ENCODE results near the gene PPIL4.
A peak's percentile ranks its signal among the peaks of the same experiment; 100 is the strongest.

PPIL4 gene, protein sequence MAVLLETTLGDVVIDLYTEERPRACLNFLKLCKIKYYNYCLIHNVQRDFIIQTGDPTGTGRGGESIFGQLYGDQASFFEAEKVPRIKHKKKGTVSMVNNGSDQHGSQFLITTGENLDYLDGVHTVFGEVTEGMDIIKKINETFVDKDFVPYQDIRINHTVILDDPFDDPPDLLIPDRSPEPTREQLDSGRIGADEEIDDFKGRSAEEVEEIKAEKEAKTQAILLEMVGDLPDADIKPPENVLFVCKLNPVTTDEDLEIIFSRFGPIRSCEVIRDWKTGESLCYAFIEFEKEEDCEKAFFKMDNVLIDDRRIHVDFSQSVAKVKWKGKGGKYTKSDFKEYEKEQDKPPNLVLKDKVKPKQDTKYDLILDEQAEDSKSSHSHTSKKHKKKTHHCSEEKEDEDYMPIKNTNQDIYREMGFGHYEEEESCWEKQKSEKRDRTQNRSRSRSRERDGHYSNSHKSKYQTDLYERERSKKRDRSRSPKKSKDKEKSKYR

GRCh38 chr6:149545754-149546471 is at the start of gene PPIL4:
Gene PPIL4 (minus strand): TSS chr6:149546043. CDS start chr6:149546005, 38 bp downstream.
- DNase-seq: peak; percentile 90

DNA sequence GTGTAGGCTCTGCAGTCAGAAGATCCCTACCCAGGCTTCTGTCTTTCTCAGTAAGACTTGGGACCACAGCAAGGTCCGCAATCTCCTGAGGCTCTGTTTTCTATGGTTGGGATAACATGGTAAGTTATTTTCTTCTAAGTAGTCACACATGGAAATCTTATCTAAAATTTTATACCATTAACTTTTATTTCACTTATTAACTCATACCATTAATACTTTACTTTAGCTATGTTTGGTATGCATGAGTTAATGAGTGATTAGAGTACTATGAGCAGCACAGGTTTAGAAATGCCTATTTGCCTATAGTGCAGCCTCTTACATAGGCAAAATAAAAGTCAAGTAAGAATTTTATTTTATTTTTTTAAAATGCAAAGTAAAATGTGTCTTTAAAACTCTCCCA is 47.6 kb upstream of the PPIL4 start:
- DNase-seq: no peak

GRCh38 chr6:149592983-149593382 is 47.1 kb upstream of the PPIL4 start:
- DNase-seq: no peak

GRCh38 chr6:149586149-149586548 is 40.3 kb upstream of the PPIL4 start:
- DNase-seq: no peak

GRCh38 chr6:149581349-149581748 is 35.5 kb upstream of the PPIL4 start:
- no peak for DNase-seq

- no peak for DNase-seq
Observed at GRCh38 chr6:149580880-149581279, 35.0 kb upstream of the PPIL4 start.

DNA sequence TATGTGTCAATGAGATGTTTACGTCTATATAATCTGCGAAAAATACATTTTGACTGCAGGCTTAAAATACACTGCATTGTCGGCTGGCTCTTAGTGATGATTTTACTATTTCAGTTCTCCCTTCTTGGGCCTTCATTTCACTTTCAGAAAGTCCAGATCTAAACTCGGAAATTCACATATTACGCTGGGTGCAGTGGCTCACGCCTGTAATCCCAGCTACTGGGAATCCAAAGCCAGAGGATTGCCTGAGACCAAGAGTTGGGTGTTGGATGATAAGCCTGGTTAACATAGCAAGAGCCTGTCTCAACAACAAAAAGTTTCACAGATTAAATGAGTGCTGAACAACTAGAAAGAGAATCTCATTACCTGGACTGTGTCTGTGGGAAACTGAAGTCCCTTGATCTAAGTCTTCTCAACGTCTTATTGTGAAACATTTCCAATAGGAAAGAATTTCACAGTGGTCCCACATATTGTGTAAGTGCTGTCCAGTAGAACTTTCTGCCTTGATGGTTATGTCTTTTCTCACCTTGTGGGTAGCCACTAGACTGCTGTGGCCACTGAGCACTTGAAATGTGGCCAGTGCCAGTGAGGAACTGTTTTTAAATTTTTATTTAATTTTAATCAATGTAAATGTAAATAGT is 22.2 kb upstream of the PPIL4 start:
- DNase-seq: no peak

DNA sequence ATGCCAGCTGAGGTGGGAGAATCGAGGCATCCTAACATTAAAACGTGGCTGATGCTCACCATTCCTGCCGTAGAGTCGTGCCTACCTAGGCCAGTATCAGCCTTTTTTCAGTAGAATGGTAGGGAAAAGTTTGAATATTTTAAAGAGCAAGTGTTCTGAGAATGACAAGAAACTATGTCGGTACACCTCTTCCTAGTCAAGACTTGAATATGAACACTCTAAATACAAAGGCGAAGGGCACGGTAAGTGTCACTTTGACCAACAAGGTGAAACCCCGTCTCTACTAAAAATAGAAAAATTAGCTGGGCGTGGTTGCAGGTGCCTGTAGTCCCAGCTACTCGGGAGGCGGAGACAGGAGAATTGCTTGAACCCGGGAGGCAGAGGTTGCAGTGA is 21.3 kb upstream of the PPIL4 start:
- DNase-seq: no peak

DNA sequence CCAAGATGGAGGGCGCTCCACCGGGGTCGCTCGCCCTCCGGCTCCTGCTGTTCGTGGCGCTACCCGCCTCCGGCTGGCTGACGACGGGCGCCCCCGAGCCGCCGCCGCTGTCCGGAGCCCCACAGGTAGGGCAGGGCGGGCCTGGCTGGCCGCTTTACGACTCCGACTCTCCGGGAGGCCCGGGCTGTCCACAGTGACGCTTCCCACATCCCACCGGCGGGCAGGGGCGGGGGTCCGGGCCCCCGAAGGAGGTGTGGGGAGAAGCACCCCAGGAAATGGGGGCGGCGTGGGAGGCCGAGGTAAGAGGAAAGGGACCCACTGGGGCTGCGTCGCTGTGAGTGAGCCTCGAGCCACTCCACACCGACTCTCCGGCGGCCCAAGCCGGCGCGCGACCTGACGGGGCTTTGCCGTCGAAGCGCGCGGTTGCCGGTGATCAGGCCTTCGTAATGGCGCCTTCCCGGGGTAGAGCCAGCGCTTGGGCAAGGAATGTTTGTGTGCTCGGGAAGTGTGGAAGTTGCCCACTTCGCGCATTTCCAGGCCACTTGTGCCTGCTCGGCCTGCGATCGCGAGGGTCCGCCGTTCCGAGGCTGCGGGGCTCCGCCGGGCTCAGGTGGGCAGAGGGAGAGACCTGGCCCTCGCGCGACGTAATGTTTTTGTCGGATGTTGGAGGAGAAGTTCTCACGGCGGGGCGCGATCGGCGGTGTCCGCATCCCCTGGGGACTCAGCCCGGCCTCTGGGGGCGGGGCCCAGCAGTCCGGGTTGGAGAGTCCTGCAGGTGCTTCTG is 20.8 kb upstream of the PPIL4 start:
- DNase-seq: peak; percentile 1

DNA sequence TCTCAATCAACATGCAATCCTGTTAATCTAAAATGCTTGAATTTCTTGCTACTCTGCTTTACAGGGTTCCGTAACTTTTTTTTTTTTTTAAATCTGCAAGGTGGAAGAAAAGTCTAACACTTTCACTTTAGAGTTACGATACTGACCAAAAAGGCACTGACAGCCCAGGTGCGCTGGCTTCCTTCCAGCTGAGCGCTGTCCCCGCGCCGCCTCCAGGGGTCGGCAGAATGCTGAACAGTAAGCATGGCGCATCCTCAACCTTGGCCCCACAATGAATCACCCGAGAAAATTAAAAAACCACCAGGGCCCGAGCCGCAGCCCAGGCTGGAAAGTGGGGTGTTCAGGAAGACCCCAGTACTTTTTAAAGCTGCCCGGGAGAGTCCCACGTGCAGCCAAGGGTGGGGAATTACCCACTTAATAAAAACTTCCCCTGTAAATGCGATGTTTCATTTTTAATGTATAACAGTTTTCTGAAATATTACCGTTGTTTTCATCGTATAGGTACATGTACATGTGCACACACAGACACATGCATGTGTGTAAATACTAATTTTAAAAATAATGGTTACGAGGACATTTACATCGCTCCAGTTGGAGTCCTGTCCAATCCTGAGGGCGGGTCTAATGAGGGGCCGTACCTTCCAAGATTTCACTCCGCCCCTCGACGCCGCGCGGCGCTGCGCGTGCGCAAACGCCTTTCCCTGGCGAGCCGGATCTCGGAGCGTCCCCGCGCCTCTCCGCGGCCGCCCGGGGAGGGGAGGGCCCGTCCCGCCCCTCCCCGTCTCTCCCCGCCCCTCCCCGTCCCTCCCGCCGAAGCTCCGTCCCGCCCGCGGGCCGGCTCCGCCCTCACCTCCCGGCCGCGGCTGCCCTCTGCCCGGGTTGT is 19.9 kb upstream of the PPIL4 start, which contains the start of gene GINM1:
Gene GINM1 (plus strand): TSS at position 849 of the 883 bp plus-strand sequence. CDS start 40 bp downstream, outside the sequence.
- peak; percentile 87 for DNase-seq

DNA sequence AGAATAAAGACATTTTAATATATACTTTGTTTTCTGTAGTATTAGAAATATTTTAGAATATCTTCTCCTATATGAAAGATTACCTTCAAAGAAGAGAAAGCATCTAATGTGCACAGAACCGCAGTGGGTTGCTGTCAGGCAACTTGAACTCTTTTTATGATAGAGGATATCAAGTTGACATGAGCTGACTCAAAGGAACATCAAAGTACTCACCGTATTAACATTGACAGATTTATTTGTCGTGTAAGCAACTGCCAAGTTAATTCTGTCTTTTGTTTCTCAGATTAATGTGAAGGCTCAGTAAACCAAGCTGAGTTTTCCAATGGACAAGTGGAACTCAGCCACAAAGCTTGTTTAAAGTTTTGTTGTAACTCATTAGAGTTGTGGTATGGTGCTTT is 18.1 kb upstream of the PPIL4 start:
- no peak for DNase-seq

DNA sequence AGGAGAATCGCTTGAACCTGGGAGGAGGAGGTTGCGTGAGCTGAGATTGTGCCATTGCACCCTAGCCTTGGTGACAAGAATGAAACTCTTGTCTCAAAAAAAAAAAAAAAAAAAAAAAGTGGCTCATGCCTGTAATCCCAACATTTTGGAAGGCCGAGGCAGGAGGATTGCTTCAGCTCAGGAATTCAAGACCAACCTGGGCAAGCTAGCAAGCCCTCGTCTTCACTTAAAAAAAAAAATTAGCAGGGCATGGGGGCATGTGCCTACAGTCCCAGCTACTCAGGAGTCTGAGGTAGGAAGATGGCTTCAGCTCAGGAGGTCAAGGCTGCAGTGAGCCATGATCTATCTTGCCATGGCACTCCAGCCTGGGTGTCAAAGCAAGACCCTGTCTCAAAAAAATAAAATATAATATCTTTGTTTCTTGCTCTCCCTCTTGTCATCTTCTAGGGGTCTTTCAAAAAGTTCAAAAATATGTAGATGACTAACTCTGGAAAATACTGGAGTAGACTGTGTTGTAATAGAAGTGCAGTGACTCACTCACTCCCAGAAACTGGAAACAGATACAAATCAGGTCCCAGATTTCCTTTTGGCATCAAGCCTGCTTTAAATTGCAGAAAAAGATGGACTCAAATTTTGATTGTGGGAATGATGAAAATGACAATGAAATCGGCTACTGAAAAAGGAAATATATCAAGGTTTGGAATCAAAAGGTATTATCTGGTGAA is 17.5 kb upstream of the PPIL4 start:
- DNase-seq: peak; percentile 52

DNA sequence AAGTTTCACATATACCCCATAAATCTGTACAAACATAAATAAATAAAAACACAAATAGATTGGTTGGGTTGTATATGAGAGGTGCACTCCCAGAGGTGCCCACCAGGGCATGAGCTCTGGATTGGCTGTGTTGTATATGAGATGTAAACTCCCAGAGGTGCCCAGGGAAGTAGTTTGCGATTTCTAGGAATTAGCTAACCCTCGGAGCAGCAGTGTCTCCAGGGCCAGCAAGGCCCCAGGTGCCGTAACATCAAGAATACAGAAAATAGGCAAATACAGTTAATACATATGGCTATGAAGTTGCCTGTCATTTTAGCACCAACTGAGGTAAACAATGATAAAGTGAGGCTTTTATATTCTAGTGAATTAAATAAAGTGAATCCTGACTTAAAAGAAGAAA is 14.9 kb upstream of the PPIL4 start:
- DNase-seq: no peak

DNA sequence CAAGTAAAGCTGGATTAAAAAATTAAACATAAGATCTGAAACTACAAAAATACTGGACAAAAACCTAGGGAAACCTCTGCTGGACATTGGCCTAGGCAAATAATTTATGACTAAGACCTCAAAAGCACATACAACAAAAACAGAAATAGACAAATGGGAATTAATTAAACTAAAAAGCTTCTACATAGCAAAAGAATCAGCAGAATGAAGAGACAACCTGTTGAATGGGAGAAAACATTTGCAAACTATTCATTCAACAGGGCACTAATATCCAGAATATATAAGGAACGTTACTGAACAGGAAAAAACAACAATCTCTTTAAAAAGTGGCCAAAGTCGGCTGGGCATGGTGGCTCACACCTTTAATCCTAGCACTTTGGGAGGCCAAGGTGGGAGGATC is 13.5 kb upstream of the PPIL4 start:
- DNase-seq: no peak

DNA sequence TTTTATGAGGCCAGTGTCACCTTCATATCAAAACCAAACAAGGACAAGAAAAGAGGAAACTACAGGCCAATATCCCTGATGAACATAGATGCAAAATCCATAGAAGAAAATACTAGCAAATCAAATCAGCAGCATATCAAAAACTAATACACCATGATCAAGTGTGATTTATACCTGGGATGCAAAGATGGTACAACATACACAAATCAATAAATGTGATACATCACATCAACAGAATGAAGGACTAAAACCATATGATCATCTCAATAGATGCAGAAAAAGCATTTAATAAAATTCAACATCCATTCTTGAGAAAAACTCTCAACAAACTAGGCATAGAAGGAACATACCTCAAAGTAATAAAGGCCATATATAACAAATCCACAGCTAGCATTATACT is 12.2 kb upstream of the PPIL4 start:
- no peak for DNase-seq

DNA sequence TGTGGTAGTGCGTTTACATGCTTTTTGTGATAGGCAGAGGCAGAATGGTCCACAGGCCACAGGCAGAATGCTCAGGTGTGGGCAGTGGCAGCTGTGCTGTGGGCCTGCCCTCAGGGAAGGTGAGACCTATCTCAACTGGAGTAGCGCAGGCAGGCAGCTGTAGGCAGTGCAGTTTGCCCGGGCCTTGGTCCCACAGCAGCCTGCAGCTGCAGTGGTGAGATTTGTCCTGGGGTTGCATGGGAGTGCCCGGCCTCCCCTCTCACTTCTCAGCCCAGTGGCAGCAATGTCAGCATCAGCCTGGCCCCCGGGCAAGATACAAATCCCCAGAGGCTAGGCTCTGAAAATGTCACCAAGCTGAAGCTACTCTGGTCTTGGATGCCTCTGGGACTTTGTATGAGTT is 6.1 kb upstream of the PPIL4 start:
- no peak for DNase-seq

DNA sequence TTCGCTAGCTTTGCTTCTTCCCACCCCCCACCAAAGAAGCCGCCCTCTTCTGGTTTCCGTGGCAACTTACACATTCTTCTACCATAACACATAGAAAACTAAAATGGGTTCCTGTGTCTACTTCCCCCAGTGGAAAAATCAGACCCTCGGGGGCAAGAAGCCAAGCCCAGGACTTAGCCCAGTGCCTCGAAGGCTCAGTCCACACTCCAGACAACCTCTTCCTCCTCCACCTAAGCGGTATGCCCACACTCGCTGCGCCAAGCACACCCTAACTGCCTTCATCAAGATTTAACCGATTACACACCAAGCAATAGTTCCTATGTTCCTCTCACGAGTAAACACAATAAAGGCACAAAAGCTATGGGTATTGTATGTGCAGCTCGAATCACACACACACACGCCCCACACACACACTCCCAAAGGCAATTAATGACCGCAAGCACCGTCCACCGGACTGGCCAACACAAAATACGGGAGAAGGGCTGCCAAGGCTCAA is 537 bp downstream of the PPIL4 start:
- peak; percentile 52 for DNase-seq

DNA sequence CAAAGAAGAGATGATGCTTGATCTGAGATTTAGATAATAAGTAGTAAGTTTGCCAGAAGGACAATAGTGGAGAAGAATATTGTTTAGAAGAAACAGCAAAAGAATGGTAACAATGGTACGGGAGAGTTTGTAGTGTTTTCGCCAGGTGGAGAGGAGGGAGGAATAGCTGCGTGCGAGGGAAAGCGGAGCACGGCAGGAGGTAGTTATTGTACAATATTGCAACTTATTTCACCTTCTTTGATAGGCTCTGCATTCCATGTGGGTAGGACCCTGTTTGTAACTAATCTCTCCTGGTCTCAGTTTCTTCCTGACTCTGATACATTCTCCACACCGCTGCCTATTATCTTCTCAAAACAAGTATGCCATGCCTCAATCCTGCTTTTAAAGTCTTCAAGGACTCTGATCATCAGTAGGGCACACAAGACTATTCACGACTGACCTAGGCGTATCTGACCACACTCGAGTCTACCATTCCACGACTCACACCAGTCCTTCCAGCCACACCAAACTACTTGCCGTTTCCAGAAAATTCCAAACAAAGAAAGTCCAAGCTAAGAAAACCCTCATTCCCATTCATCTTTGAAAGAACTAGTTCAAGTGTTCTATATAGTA is 1.1 kb downstream of the PPIL4 start:
- no peak for DNase-seq

- DNase-seq: no peak
Observed at GRCh38 chr6:149541139-149541538, 4.7 kb downstream of the PPIL4 start.

- no peak for DNase-seq
Observed at GRCh38 chr6:149534742-149535141, 11.1 kb downstream of the PPIL4 start.
